Muscle of leg (tissue), 11 donors: Measurements from ENCODE around the gene B4GALNT2. TPM values are rescaled to one million over a fixed set of nuclear protein-coding genes. Genes with fewer than 3 reads are reported as not detected.
"Not testable (repeated sequence)": the region's sequence is repeated elsewhere in the genome, so short reads cannot be mapped to it uniquely, and the experiment has no call there.

Source experiments
- DNase-seq: peaks from one replicate; pipeline ENCODE4 v3.0.0; 2013
- H3K27ac ChIP-seq: one replicate; pipeline ENCODE4 v1.5.1; 2013; ENCODE audit warnings: mild to moderate bottlenecking, low read length, control low read depth
- H3K27me3 ChIP-seq: one replicate; pipeline ENCODE4 v1.6.1; 2013; ENCODE audit warnings: low read length; ENCODE audit not compliant: control insufficient read depth, insufficient read depth
- H3K36me3 ChIP-seq: one replicate; pipeline ENCODE4 v1.6.1; 2013; ENCODE audit warnings: low read length; ENCODE audit not compliant: control insufficient read depth, insufficient read depth
- H3K4me1 ChIP-seq: one replicate; pipeline ENCODE4 v1.6.1; 2013; ENCODE audit warnings: low read length; ENCODE audit not compliant: control insufficient read depth, insufficient read depth
- H3K4me3 ChIP-seq: one replicate; pipeline ENCODE4 v1.5.1; 2013; ENCODE audit warnings: low read length, control low read depth
- H3K9me3 ChIP-seq: replicated peaks from 2 replicates; pipeline ENCODE4 v1.6.1; 2013; ENCODE audit warnings: low read depth, low read length; ENCODE audit not compliant: control insufficient read depth
- WGBS: methylation state at CpG from one replicate; pipeline ENCODE4 v1.1.5; 2013; ENCODE audit warnings: missing lambda C conversion rate; ENCODE audit not compliant: insufficient coverage; 5-methylcytosine and 5-hydroxymethylcytosine counted together
- polyA plus RNA-seq, 8 donors: library from polyadenylated mRNA; unstranded; fragments of 120-200 nt; gene quantifications; one replicate each; pipeline versions ENCODE4 v1.2.1 to v1.2.3, GENCODE V29; 2013; ENCODE audit warnings: inconsistent platforms in 1 of 8, low replicate concordance in 1 of 8; ENCODE audit not compliant: insufficient read length in 8 of 8, insufficient read depth in 1 of 8
- total RNA-seq: library from RNA; stranded (reverse); fragments of 120-200 nt; gene quantifications from one replicate; pipeline ENCODE4 v1.2.4, GENCODE V29; 2013

B4GALNT2 gene
- total and polyA plus RNA-seq, 9 donors: under 0.01 to 0.21 (median 0.07) TPM

DNA sequence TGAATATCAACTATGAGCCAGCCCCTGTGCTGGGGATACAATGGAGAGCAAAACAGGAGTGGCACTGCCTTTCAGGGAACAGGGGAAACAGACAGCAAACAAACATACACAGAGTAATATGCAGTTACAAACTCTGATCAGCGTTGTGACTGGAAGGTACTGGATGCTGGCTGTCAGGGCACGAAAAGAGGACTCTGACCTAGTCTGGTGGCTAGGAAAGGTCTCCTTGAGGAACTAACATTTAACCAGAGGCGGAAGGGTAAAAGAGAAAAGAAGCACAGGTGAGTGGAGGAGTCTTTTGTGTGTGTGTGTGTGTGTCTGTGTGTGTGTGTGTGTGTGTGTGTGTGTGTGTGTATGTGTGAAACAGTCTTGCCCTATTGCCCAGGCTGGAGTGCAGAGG is 12.4 kb upstream of the B4GALNT2 start:
- peaks cover 20% of the 10 kb centered on the region for H3K27me3 ChIP-seq
- no peaks in the 10 kb centered on the region for H3K36me3 ChIP-seq
- H3K4me1 ChIP-seq: no peaks in the 10 kb centered on the region
- H3K4me3 ChIP-seq: no peak overlapping the region
- H3K9me3 ChIP-seq: no peaks in the 10 kb centered on the region
- WGBS: 68% methylated on average over 2 of the region's 3 CpGs
- H3K27ac ChIP-seq: no peak overlapping the region
- no peak for DNase-seq

- 50% methylated on average over 4 of the region's 6 CpGs for WGBS
Measured at GRCh38 chr17:49121696-49122292, 10.8 kb upstream of the B4GALNT2 start.

DNA sequence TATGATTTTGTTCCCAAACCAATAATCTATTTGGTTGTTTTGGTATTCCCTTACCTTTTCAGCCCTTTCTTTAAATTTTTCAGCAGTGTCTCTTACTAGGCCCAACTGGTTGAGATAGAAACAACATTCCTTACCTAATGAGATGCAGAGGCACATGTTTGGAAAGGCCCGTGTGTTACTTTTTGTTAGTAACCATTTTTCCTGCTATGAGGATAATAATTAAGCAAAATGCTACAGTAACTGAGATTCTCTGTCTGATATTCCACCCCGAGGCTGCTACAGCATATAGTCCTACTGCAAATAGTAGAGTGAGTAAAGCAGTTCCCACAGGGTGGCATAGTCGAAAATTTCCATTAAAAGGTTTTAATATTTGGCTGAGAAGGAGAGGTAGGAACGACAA is 10.0 kb upstream of the B4GALNT2 start:
- Histone ChIP-seq H3K27ac (no peak overlapping the region), H3K27me3 (peaks cover 14% of the 10 kb centered on the region)

More at GRCh38 chr17:49121696-49122292, 10.8 kb upstream of the B4GALNT2 start:
- peaks cover 16% of the 10 kb centered on the region for H3K27me3 ChIP-seq
- H3K27ac ChIP-seq: no peak overlapping the region
- no peaks in the 10 kb centered on the region for H3K36me3 ChIP-seq
- H3K9me3 ChIP-seq: no peaks in the 10 kb centered on the region
- H3K4me1 ChIP-seq: no peaks in the 10 kb centered on the region
- H3K4me3 ChIP-seq: no peak overlapping the region
- no peak for DNase-seq

GRCh38 chr17:49123061-49123460 is 9.5 kb upstream of the B4GALNT2 start:
- 25% methylated on average over 1 of the region's 1 CpG for WGBS
- Histone ChIP-seq H3K36me3 (no peaks in the 10 kb centered on the region), H3K27ac (no peak overlapping the region), H3K27me3 (peaks cover 11% of the 10 kb centered on the region), H3K4me1 (no peaks in the 10 kb centered on the region), H3K4me3 (no peak overlapping the region), H3K9me3 (no peaks in the 10 kb centered on the region)
- DNase-seq: no peak

More for the DNA sequence above, 10.0 kb upstream of the B4GALNT2 start:
- H3K4me1 ChIP-seq: no peaks in the 10 kb centered on the region
- WGBS: no CpG with 5 or more reads among the region's 4 CpGs
- no peaks in the 10 kb centered on the region for H3K9me3 ChIP-seq
- no peaks in the 10 kb centered on the region for H3K36me3 ChIP-seq
- no peak overlapping the region for H3K4me3 ChIP-seq
- no peak for DNase-seq

GRCh38 chr17:49125449-49125848 is 7.1 kb upstream of the B4GALNT2 start:
- peaks cover 15% of the 10 kb centered on the region for H3K27me3 ChIP-seq
- H3K4me3 ChIP-seq: no peak overlapping the region
- no peaks in the 10 kb centered on the region for H3K36me3 ChIP-seq
- peaks cover 6% of the 10 kb centered on the region for H3K9me3 ChIP-seq
- DNase-seq: no peak
- 92% methylated on average over 16 of the region's 32 CpGs for WGBS
- no peak overlapping the region for H3K27ac ChIP-seq
- no peaks in the 10 kb centered on the region for H3K4me1 ChIP-seq

GRCh38 chr17:49126183-49126859 is 6.2 kb upstream of the B4GALNT2 start:
- H3K4me3 ChIP-seq, H3K36me3 ChIP-seq, H3K9me3 ChIP-seq, H3K27ac ChIP-seq, DNase-seq, H3K4me1 ChIP-seq: not testable (repeated sequence)
- WGBS: no CpG with 5 or more reads among the region's 10 CpGs
- H3K27me3 ChIP-seq: peaks cover 17% of the 10 kb centered on the region

- not testable (repeated sequence) for H3K4me3 ChIP-seq, H3K27ac ChIP-seq, DNase-seq, H3K9me3 ChIP-seq, H3K36me3 ChIP-seq
- Histone ChIP-seq H3K4me1 (peaks cover 11% of the 10 kb centered on the region), H3K27me3 (peaks cover 42% of the 10 kb centered on the region)
- WGBS: 60% methylated on average over 1 of the region's 2 CpGs
Measured at GRCh38 chr17:49129359-49129950, 3.1 kb upstream of the B4GALNT2 start.

DNA sequence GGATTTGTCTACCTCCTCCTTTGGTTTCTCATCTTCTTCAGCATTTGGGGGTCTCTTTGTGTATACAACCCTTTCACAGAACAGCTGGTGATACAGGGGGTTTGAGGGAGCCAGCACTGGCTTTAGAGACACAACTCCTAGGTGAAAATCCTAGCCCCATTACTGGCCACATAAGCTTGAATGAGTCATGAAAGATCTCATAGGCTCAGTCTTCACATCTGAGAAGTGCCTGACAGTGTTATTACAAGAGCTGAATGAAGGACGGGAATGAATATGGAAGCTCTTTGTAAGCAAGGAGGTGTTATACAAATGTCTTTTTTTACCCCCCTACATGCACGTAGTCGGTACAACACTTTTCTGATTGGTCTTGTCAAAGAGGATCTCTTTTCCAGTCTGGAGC is 1.7 kb upstream of the B4GALNT2 start:
- no peaks in the 10 kb centered on the region for H3K36me3 ChIP-seq
- peaks cover 6% of the 10 kb centered on the region for H3K9me3 ChIP-seq
- no peak overlapping the region for H3K4me3 ChIP-seq
- H3K27me3 ChIP-seq: peaks cover 51% of the 10 kb centered on the region
- WGBS: no CpG with 5 or more reads among the region's 3 CpGs
- H3K4me1 ChIP-seq: peaks cover 11% of the 10 kb centered on the region
- no peak overlapping the region for H3K27ac ChIP-seq
- no peak for DNase-seq

DNA sequence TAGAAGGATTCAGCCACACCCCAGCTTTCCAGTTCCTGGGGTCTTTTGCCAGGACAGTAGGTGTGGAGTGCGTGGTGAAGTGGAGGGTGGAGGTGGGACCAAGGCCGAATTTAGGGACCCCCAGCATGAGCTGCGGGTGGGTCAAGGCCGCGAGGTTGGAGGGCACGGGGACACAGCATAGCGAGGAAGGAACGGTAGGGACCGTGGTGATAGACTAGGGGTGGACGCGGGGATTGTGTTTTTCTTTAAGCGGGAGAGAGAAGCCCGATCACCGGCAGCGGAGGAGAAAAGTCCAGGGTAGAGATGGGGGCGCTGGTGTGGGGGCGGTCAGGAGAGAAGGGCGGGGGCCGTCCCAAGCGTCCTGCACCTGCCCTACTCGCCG is 261 bp upstream of the B4GALNT2 start:
- Histone ChIP-seq H3K27ac (no peak overlapping the region), H3K36me3 (no peaks in the 10 kb centered on the region), H3K4me1 (peaks cover 11% of the 10 kb centered on the region), H3K27me3 (peaks cover 53% of the 10 kb centered on the region), H3K9me3 (peaks cover 6% of the 10 kb centered on the region), H3K4me3 (no peak overlapping the region)
- no peak for DNase-seq
- WGBS: 2% methylated on average over 22 of the region's 22 CpGs

- peaks cover 46% of the 10 kb centered on the region for H3K27me3 ChIP-seq
- no peak overlapping the region for H3K4me3 ChIP-seq
- H3K27ac ChIP-seq: no peak overlapping the region
- H3K36me3 ChIP-seq: no peaks in the 10 kb centered on the region
- no CpG with 5 or more reads among the region's 4 CpGs for WGBS
- DNase-seq: no peak
- H3K4me1 ChIP-seq: peaks cover 11% of the 10 kb centered on the region
- no peaks in the 10 kb centered on the region for H3K9me3 ChIP-seq
Measured at GRCh38 chr17:49136335-49136734, 3.8 kb downstream of the B4GALNT2 start.
